Activated CD8-positive, alpha-beta T cell treated with anti-CD3 and anti-CD28 coated beads for 36 hours (primary cell): ENCODE data around the gene THOC7. TPM values are rescaled to one million over a fixed set of nuclear protein-coding genes. Genes with fewer than 3 reads are reported as not detected.
A peak's percentile ranks its signal among the peaks of the same experiment; 100 is the strongest.

ENCODE experiments used
- ATAC-seq: fragments of 200-7000 bp; cut with Tn5 transposase; one replicate; pipeline ENCODE4 v1.10.0; 2021; ENCODE audit warnings: mild to moderate bottlenecking, moderate library complexity
- CTCF ChIA-PET: fragments of 350-600 bp; sonication (Branson Sonifier 250); formaldehyde crosslinking; loops from one replicate; lab custom pipeline; 2021; ENCODE audit warnings: antibody characterized with exemption; lab: Charles Lee
- POLR2A ChIA-PET: fragments of 350-600 bp; sonication (Branson Sonifier 250); formaldehyde crosslinking; loops from one replicate; lab custom pipeline; 2021; ENCODE audit warnings: antibody characterized with exemption; lab: Charles Lee
- DNase-seq: peaks from one replicate; pipeline ENCODE4 v3.0.0-alpha.2; 2020
- H3K27ac Mint-ChIP-seq: one replicate; pipeline ENCODE4 v1.8.0; 2021; ENCODE audit warnings: mild to moderate bottlenecking, mixed read lengths
- H3K27me3 Mint-ChIP-seq: one replicate; pipeline ENCODE4 v1.8.0; 2021; ENCODE audit warnings: mixed read lengths
- H3K36me3 Mint-ChIP-seq: one replicate; pipeline ENCODE4 v1.8.0; 2021; ENCODE audit warnings: low read depth, mixed read lengths
- H3K4me1 Mint-ChIP-seq: one replicate; pipeline ENCODE4 v1.8.0; 2021; ENCODE audit warnings: low read depth, mixed read lengths
- H3K4me3 Mint-ChIP-seq: one replicate; pipeline ENCODE4 v1.8.0; 2021; ENCODE audit warnings: mild to moderate bottlenecking, moderate library complexity, mixed read lengths
- H3K9me3 Mint-ChIP-seq: one replicate; pipeline ENCODE4 v1.8.0; 2021; ENCODE audit warnings: mixed read lengths
- intact Hi-C: fragments of 100-400 bp; cut with micrococcal nuclease; formaldehyde crosslinking; loops from one replicate; pipeline ENCODE4 v1.10.0; 2022
- total RNA-seq, 2 experiments: library from RNA; stranded (reverse); gene quantifications; one replicate each; pipeline ENCODE4 v1.2.3, GENCODE V29; 2021
- TF ChIP-seq, protein P1 (sequence below): fragments of 200-600 bp; IDR thresholded peaks from one replicate; pipeline ENCODE4 v1.8.0; 2022; ENCODE audit warnings: antibody characterized with exemption, mild to moderate bottlenecking

The THOC7 gene
- total RNA-seq, 2 experiments from 2014 or later: 85.0 to 85.5 TPM

DNA sequence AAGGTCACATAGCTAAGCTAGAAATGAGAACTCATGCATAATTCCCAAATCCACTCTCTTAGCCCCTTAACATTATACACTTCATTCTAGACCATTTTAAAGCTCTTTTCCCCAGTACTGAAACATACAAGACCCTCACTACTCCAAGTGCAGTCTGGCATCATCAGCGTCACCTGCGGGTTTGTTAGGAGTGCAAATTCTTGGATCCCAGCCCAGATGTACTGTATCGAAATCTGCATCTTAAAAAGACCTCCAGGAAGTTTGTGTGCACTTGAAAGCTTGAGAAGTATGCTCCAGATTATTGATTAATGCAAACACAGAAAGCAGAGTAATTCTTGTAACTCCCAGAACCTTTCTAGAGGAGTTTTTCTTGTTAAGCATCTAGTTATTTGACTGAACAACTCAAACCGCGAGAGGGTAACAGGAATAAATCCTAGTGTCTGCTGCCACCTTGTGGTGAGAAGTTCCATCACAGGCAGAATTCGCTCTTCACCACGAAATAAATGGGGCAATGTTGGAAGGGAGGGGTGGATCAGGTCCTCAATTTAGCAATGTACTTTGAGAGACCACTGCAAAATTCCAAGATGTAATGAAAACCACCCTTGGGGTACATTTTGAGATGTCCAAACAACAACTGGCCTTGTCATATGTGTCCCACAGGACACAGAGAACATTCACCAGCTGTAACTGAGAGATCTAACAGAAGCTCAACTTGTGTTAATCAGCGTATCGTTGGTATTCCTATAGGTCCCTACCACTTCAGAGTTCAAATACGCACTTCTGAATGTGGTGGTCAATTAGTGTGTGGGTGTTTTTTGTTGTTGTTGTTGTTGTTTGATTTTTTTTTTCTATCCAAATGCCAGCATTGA is 45.1 kb downstream of the THOC7 start:
- intact Hi-C loops: loop anchor here (2.0 kb wide), 1 partner anchor 468 kb away; no protein-coding TSS in a partner anchor
- ATAC-seq: peak; percentile 67
- DNase-seq: peak; percentile 74

DNA sequence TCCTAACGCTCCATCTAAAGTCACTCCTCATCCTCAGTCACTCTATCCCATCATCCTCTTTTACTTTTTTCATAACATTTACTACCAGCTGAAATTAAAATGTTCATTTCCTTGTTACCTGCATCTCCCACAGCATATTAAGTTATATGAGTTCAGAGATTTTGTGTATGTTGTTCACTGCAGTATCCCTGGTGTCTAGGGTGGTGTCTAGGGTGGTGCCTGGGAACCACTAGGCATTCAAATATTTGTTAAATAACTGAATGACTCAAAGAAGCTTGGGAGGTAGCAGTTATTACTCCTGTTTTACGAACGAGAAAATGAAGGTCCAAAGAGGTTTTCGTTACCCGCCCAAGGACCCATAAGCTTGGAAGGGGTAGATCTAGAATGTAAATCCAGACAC is 46.4 kb downstream of the THOC7 start:
- H3K4me1 Mint-ChIP-seq: no peaks in the 10 kb centered on the region
- no peak overlapping the region for H3K27ac Mint-ChIP-seq
- no peaks in the 10 kb centered on the region for H3K36me3 Mint-ChIP-seq
- CTCF ChIA-PET: interaction anchor here (1.1 to 5.3 kb wide), 8 partner anchors 25 to 1612 kb away, joined by 3 to 81 read pairs (median 4); no protein-coding TSS in a partner anchor
- no peaks in the 10 kb centered on the region for H3K27me3 Mint-ChIP-seq
- POLR2A ChIA-PET: no interaction called here
- H3K4me3 Mint-ChIP-seq: no peak overlapping the region
- TF ChIP-seq, protein P1, sequence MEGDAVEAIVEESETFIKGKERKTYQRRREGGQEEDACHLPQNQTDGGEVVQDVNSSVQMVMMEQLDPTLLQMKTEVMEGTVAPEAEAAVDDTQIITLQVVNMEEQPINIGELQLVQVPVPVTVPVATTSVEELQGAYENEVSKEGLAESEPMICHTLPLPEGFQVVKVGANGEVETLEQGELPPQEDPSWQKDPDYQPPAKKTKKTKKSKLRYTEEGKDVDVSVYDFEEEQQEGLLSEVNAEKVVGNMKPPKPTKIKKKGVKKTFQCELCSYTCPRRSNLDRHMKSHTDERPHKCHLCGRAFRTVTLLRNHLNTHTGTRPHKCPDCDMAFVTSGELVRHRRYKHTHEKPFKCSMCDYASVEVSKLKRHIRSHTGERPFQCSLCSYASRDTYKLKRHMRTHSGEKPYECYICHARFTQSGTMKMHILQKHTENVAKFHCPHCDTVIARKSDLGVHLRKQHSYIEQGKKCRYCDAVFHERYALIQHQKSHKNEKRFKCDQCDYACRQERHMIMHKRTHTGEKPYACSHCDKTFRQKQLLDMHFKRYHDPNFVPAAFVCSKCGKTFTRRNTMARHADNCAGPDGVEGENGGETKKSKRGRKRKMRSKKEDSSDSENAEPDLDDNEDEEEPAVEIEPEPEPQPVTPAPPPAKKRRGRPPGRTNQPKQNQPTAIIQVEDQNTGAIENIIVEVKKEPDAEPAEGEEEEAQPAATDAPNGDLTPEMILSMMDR: no peak
- H3K9me3 Mint-ChIP-seq: no peaks in the 10 kb centered on the region
- intact Hi-C loops: no loop called here
- no peak for DNase-seq
- ATAC-seq: no peak

More for the DNA sequence above, 45.1 kb downstream of the THOC7 start:
- no peaks in the 10 kb centered on the region for H3K4me1 Mint-ChIP-seq
- TF ChIP-seq, protein P1: peak; percentile 87
- no peaks in the 10 kb centered on the region for H3K27me3 Mint-ChIP-seq
- H3K4me3 Mint-ChIP-seq: no peak overlapping the region
- POLR2A ChIA-PET: no interaction called here
- CTCF ChIA-PET: interaction anchor here (0.6 to 5.3 kb wide), 30 partner anchors 10 to 1614 kb away, joined by 3 to 81 read pairs (median 3); no protein-coding TSS in a partner anchor
- no peaks in the 10 kb centered on the region for H3K36me3 Mint-ChIP-seq
- no peak overlapping the region for H3K27ac Mint-ChIP-seq
- no peaks in the 10 kb centered on the region for H3K9me3 Mint-ChIP-seq

DNA sequence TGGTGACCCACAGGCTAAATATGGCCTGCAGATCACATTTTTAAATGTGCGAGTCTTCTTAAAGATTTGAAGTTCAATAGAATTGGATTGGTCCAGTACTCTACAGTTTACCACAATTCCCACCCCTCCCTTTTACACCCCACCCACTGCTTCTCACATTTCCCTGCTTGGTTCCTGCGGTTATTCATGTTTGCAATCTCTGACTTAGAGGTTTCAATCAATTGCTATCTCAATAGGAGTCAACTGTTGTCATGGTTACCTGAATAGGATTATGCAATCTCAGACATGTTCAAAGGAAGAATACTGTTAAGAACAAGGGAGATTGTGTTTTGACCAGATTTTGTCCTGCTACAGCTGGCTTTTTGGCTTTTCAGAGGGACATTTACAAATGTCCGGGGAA is 49.4 kb downstream of the THOC7 start:
- no peak for DNase-seq
- intact Hi-C loops: no loop called here
- Mint-ChIP-seq H3K27ac (no peak overlapping the region), H3K4me3 (no peak overlapping the region), H3K27me3 (no peaks in the 10 kb centered on the region), H3K9me3 (no peaks in the 10 kb centered on the region), H3K36me3 (no peaks in the 10 kb centered on the region), H3K4me1 (no peaks in the 10 kb centered on the region)
- TF ChIP-seq, protein P1: no peak
- POLR2A ChIA-PET: no interaction called here
- CTCF ChIA-PET: interaction anchor here (1.6 kb wide), 1 partner anchor 463 kb away, joined by 4 read pairs; no protein-coding TSS in a partner anchor
- no peak for ATAC-seq

DNA sequence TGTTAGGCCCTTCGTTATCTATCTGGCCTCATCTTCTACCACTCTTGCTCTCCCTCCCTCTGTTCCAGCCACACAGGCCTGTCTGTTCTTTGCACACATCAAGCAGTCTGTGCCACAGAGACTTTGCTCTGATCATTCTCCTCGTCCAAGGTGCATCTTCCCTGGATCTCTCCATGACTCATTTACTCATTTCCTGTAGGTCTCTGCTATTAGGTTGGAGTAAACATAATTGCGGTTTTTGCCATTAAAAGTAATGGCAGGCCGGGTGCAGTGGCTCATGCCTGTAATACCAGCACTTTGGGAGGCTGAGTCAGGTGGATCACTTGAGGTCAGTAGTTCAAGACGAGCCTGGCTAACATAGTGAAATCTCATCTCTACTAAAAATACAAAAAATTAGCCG is 54.0 kb downstream of the THOC7 start:
- POLR2A ChIA-PET: no interaction called here
- no peak for ATAC-seq
- no peak overlapping the region for H3K27ac Mint-ChIP-seq
- intact Hi-C loops: no loop called here
- CTCF ChIA-PET: no interaction called here
- DNase-seq: no peak
- no peak overlapping the region for H3K4me3 Mint-ChIP-seq
- no peaks in the 10 kb centered on the region for H3K9me3 Mint-ChIP-seq
- no peaks in the 10 kb centered on the region for H3K27me3 Mint-ChIP-seq
- TF ChIP-seq, protein P1: no peak
- H3K36me3 Mint-ChIP-seq: no peaks in the 10 kb centered on the region
- no peaks in the 10 kb centered on the region for H3K4me1 Mint-ChIP-seq

DNA sequence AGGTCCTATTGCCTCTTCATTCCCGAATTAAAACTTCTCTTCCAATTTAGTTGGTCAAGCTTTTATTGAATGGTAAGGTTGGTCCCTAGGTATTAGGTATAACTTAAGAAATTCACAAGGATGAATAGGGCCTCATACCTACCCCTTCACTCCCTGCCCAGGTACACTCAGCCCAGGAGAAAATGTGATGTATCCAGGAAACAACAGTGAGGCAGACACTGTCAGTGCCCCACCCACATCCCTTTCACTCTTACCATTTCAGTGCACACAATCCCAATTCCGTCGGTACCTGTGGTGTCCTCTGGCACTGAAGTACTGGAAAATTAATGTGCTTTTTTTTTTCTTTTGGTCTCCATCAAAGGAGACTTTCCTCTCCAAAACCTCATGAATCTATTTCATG is 55.0 kb downstream of the THOC7 start:
- CTCF ChIA-PET: no interaction called here
- ATAC-seq (no peak), DNase-seq (no peak)
- no peaks in the 10 kb centered on the region for H3K27me3 Mint-ChIP-seq
- no peaks in the 10 kb centered on the region for H3K36me3 Mint-ChIP-seq
- H3K27ac Mint-ChIP-seq: no peak overlapping the region
- POLR2A ChIA-PET: no interaction called here
- intact Hi-C loops: no loop called here
- no peaks in the 10 kb centered on the region for H3K4me1 Mint-ChIP-seq
- H3K4me3 Mint-ChIP-seq: no peak overlapping the region
- TF ChIP-seq, protein P1: no peak
- H3K9me3 Mint-ChIP-seq: no peaks in the 10 kb centered on the region
